ENCODE results near the gene MARCO. TPM values are rescaled to one million over a fixed set of nuclear protein-coding genes. Genes with fewer than 3 reads are reported as not detected.

The MARCO gene
- total and polyA plus RNA-seq, 10 of the 15 experiments (the other 5 are each of a cell fraction or from before 2014, with no cell fraction given): 0.13 to 0.67 (median 0.32) TPM; not detected in 5

DNA sequence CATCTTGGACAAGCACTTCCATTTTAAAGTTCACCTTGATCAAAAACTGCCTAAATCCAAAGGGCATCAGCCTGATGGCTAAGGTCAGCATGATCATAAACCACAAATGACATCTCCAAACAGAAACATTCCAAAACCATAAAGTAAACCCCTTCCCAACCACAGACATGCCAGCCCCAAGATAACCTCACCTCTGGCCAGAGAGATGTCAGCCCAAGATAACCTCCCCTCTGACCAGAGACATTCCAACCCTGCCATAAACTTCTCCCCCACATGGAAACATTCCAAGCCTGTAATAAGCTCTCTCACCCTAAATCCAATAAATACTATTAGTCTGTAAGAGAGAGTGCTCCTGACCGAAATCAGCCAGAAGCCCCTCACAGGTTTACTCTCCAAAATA lies 18.6 kb upstream of the MARCO start:
- ChIA-PET POLR2A (no interaction called here), RAD21 (ENCODE audit: unreplicated experiment) (no interaction called here), CTCF (no interaction called here), SMC1A (ENCODE audit: uncharacterized antibody, unreplicated experiment) (no interaction called here)
- no peaks in the 10 kb centered on the region for H3K4me1 ChIP-seq (ENCODE audit: control insufficient read depth, insufficient read depth, low read length)
- no peak overlapping the region for H3K4me2 ChIP-seq (ENCODE audit: control insufficient read depth, insufficient read depth)
- DNase-seq (ENCODE audit: low read depth, low spot score) (no peak), ATAC-seq (no peak), FAIRE-seq (no peak)
- no peak overlapping the region for H2AFZ ChIP-seq (ENCODE audit: control insufficient read depth, low read depth, low read length)
- no peak overlapping the region for H3K4me3 ChIP-seq
- H3K79me2 ChIP-seq (ENCODE audit: control insufficient read depth, insufficient read depth, low read length): no peaks in the 10 kb centered on the region
- intact Hi-C loops (cut with micrococcal nuclease; ENCODE audit: unreplicated experiment): no loop called here
- H3K27me3 ChIP-seq (replicated peaks in 1 of 2; ENCODE audit: control insufficient read depth in 2 of 2, insufficient read depth in 2 of 2, low read length in 1 of 2): no peaks in the 10 kb centered on the region; a peak in 1 of 4 replicates
- no peak overlapping the region for H3K9ac ChIP-seq (ENCODE audit: control insufficient read depth, insufficient read depth, low read length)
- no peaks in the 10 kb centered on the region for H3K36me3 ChIP-seq (ENCODE audit: control insufficient read depth in 2 of 2, insufficient read depth in 2 of 2, low read length in 1 of 2)
- no TSS peak for BruUV-seq (replicated peaks)
- in situ Hi-C loops (cut with MboI): no loop called here
- 0% methylated on average over 1 of the region's 1 CpG for WGBS (ENCODE audit: insufficient coverage, insufficient replicate concordance, low lambda C conversion rate, missing lambda C conversion rate)
- H4K20me1 ChIP-seq (ENCODE audit: control insufficient read depth, insufficient read depth): no peaks in the 10 kb centered on the region
- H3K9me3 ChIP-seq (replicated peaks; ENCODE audit: control insufficient read depth, insufficient read depth, low read length): no peaks in the 10 kb centered on the region
- H3K27ac ChIP-seq (ENCODE audit: control insufficient read depth, insufficient read depth): no peak overlapping the region
- TF ChIP-seq, protein P1, sequence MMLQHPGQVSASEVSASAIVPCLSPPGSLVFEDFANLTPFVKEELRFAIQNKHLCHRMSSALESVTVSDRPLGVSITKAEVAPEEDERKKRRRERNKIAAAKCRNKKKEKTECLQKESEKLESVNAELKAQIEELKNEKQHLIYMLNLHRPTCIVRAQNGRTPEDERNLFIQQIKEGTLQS (IDR thresholded peaks at IDR 0.05; ENCODE audit: borderline replicate concordance, extremely low read depth, low read depth, low read length): no peak
- TF ChIP-seq BMI1 (IDR thresholded peaks at IDR 0.05; ENCODE audit: borderline replicate concordance): no peak
- TF ChIP-seq ZZZ3 (IDR thresholded peaks at IDR 0.05; ENCODE audit: control insufficient read depth, insufficient read length, low read depth): no peak
- TF ChIP-seq KAT2A (conservative IDR thresholded peaks at IDR 0.05; ENCODE audit: control insufficient read depth, low read depth, low read length): no peak
- no peak for TF ChIP-seq BRCA1 (IDR thresholded peaks at IDR 0.05; ENCODE audit: low read depth, low read length)
- no peak for TF ChIP-seq HDGF (IDR thresholded peaks at IDR 0.05)
- TF ChIP-seq, protein P2, sequence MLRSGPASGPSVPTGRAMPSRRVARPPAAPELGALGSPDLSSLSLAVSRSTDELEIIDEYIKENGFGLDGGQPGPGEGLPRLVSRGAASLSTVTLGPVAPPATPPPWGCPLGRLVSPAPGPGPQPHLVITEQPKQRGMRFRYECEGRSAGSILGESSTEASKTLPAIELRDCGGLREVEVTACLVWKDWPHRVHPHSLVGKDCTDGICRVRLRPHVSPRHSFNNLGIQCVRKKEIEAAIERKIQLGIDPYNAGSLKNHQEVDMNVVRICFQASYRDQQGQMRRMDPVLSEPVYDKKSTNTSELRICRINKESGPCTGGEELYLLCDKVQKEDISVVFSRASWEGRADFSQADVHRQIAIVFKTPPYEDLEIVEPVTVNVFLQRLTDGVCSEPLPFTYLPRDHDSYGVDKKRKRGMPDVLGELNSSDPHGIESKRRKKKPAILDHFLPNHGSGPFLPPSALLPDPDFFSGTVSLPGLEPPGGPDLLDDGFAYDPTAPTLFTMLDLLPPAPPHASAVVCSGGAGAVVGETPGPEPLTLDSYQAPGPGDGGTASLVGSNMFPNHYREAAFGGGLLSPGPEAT (IDR thresholded peaks at IDR 0.05; ENCODE audit: low read depth): no peak
- no peak for TF ChIP-seq STAT3 (IDR thresholded peaks at IDR 0.05; ENCODE audit: low read depth, low read length)
- no peak for TF ChIP-seq TCF7 (IDR thresholded peaks at IDR 0.05; ENCODE audit: borderline replicate concordance)
- TF ChIP-seq, protein P3, sequence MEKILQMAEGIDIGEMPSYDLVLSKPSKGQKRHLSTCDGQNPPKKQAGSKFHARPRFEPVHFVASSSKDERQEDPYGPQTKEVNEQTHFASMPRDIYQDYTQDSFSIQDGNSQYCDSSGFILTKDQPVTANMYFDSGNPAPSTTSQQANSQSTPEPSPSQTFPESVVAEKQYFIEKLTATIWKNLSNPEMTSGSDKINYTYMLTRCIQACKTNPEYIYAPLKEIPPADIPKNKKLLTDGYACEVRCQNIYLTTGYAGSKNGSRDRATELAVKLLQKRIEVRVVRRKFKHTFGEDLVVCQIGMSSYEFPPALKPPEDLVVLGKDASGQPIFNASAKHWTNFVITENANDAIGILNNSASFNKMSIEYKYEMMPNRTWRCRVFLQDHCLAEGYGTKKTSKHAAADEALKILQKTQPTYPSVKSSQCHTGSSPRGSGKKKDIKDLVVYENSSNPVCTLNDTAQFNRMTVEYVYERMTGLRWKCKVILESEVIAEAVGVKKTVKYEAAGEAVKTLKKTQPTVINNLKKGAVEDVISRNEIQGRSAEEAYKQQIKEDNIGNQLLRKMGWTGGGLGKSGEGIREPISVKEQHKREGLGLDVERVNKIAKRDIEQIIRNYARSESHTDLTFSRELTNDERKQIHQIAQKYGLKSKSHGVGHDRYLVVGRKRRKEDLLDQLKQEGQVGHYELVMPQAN (conservative IDR thresholded peaks at IDR 0.05): no peak
- TF ChIP-seq KLF5 (IDR thresholded peaks at IDR 0.05; ENCODE audit: partially characterized antibody): no peak
- TF ChIP-seq, protein P4, sequence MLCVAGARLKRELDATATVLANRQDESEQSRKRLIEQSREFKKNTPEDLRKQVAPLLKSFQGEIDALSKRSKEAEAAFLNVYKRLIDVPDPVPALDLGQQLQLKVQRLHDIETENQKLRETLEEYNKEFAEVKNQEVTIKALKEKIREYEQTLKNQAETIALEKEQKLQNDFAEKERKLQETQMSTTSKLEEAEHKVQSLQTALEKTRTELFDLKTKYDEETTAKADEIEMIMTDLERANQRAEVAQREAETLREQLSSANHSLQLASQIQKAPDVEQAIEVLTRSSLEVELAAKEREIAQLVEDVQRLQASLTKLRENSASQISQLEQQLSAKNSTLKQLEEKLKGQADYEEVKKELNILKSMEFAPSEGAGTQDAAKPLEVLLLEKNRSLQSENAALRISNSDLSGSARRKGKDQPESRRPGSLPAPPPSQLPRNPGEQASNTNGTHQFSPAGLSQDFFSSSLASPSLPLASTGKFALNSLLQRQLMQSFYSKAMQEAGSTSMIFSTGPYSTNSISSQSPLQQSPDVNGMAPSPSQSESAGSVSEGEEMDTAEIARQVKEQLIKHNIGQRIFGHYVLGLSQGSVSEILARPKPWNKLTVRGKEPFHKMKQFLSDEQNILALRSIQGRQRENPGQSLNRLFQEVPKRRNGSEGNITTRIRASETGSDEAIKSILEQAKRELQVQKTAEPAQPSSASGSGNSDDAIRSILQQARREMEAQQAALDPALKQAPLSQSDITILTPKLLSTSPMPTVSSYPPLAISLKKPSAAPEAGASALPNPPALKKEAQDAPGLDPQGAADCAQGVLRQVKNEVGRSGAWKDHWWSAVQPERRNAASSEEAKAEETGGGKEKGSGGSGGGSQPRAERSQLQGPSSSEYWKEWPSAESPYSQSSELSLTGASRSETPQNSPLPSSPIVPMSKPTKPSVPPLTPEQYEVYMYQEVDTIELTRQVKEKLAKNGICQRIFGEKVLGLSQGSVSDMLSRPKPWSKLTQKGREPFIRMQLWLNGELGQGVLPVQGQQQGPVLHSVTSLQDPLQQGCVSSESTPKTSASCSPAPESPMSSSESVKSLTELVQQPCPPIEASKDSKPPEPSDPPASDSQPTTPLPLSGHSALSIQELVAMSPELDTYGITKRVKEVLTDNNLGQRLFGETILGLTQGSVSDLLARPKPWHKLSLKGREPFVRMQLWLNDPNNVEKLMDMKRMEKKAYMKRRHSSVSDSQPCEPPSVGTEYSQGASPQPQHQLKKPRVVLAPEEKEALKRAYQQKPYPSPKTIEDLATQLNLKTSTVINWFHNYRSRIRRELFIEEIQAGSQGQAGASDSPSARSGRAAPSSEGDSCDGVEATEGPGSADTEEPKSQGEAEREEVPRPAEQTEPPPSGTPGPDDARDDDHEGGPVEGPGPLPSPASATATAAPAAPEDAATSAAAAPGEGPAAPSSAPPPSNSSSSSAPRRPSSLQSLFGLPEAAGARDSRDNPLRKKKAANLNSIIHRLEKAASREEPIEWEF (IDR thresholded peaks at IDR 0.05; ENCODE audit: insufficient replicate concordance, low read depth, low read length): no peak
- no peak for TF ChIP-seq WRNIP1 (IDR thresholded peaks at IDR 0.05; ENCODE audit: borderline replicate concordance, low read depth, low read length)
- TF ChIP-seq TCF12 (IDR thresholded peaks at IDR 0.05; ENCODE audit: low read depth, low read length): no peak
